Stimulated activated CD4-positive, alpha-beta T cell treated with anti-CD3 and anti-CD28 coated beads, Interleukin-15, amount 100 ng/mL, for 1 hour (primary cell): ENCODE data around the gene MDM1.

Experiments
- DNase-seq, 2 donors: peaks; one replicate each; pipeline ENCODE4 v3.0.0-alpha.2; 2020; ENCODE audit warnings: low read depth in 1 of 2, low spot score in 1 of 2

MDM1 gene

GRCh38 chr12:68321140-68321539 lies 11.0 kb downstream of the MDM1 start:
- no peak for DNase-seq

DNA sequence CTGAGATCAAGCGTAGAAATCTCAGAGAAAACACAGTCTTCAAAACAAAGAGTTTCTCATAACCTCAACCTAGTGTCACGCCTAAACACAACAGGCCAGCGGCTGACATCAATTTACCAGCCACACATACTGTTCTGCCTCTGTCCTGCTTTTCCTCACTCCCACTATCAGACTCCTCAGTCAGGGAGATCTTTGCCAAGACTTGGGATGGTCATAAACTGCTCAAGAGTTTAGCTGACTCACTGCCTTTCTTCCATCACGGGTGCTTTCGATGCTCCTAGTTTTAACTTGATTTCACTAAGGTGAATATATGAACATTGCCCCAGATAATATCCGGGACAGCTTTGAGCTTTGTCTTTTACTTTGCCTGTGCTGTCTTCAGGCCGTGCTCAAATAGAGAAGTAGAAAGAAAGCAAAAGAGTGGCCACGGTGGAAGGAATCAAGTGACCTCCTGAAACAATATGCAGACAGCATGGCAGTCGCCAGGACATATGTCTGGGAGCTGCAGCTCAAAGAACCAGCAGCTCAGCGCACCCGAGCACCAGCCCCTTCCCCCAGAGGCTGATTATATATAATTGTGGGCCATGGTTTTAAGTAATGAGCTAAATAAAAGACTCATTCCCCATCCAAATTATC lies 12.1 kb downstream of the MDM1 start:
- no peak for DNase-seq

GRCh38 chr12:68317047-68317667 lies 15.0 kb downstream of the MDM1 start:
- DNase-seq: no peak

GRCh38 chr12:68310370-68310769 lies 21.8 kb downstream of the MDM1 start:
- no peak for DNase-seq

- DNase-seq: no peak
Measured at GRCh38 chr12:68306564-68306963, 25.6 kb downstream of the MDM1 start.

- DNase-seq: no peak
Measured at GRCh38 chr12:68305278-68305677, 26.9 kb downstream of the MDM1 start.

DNA sequence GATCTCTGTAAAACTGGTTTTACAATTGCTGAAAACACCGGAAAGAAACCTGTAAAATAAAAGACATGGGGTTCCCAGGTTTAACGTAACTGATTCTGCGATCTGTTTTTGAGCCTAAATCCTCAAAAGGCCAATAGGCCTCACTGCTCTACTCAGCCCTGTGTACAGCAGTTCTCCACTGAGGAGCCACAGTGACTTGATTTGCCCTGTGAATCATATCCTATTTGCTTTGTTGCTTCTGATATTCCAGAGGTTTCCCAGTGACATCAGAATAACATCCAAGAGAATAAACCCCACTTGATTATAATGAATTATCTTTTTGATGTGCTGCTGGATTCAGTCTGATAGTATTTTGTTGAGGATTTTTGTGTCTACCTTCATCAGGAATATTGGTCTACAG lies 27.5 kb downstream of the MDM1 start:
- no peak for DNase-seq

DNA sequence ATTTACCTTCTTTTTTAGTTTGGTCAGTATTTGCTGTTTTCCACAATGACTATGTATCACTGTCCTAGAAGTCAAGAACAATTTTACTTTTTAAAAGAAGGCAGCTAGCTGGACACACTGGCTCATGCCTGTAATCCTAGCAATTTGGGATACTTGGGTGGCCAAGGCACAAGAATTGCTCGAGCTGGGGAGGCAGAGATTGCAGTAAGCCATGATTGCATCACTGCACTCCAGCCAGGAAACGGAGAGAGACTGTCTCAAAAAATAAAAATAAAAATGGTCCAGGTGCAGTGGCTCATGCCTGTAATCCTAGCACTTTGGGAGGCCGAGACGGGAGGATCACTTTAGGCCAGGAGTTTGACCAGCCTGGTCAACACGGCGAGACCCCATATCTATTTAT lies 28.3 kb downstream of the MDM1 start:
- DNase-seq: no peak

DNA sequence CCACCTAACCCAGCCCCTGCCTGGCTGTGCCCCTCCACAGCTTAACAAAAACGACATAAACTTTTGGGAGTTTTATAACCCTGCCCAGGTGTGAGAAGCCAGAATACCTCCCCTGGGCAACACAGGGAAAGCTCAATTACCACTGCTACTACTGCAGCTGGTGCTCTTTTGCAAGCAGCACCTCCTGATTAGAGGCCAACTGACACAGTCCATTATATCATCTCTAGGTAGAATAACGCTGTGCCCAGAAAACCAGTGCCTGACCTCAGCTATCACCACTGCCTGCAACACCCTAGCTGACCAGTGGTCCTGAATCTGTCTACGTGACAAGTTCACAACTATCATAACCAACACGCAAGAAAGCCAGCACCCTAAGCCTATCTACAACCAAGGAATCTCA lies 34.2 kb downstream of the MDM1 start:
- DNase-seq: no peak

GRCh38 chr12:68294251-68294650 lies 37.9 kb downstream of the MDM1 start:
- DNase-seq: no peak

- no peak for DNase-seq
Measured at GRCh38 chr12:68293347-68293746, 38.8 kb downstream of the MDM1 start.

DNA sequence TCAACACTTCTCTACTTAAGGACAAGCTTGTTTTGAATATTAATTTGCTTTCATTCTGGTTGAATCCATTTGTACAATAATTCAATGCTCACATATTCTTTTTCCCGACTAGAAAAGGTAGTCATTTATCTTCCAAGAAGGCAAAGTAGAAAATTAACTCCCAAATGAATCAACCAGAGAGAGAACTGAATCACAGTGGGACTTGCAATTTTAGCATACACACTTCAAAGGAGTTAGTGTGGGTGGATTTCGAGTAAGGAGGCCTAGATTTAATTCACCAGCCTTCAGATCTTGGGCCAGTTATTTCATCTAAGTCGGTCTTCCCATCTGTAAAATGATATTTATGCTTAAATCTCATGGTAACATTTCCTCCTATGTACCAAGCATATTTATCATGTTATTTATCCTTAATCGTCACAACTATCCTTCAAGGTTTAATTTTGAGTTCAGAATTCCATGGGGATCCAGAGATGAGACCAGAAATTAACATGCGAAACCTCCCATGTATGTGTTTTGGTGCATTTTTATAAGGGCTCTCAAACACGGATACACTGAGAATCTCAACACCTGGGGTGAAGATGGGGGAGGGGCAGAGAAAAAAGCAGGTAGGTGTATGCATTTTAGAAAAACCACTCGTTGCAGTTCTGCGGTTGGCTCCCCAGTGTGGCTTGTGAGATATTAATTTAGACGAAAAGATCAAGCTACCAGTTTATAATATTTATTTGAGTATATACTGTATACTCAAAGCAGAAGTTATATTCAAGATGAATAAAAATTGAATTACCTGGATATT lies 39.8 kb downstream of the MDM1 start:
- DNase-seq: no peak

GRCh38 chr12:68291396-68292036 lies 40.6 kb downstream of the MDM1 start:
- DNase-seq: no peak

DNA sequence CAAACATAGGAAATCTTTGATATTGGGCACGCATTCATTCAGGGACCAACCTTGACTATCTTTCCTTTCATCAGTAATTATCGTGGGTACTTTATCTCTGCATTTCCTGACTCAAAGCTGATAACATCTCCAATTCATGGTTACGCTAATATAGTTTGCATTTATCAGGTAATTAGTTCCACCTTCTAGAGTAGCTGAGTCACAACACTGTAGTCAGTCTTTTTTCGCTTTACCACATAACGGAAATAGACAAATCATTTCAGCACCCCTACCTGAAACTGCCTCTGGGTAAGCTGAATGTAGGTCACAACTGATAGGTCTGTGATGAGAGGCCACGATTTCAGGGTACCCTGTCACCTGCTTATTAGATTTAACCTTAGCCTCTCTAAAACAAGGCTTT lies 42.0 kb downstream of the MDM1 start:
- no peak for DNase-seq

- no peak for DNase-seq
Measured at GRCh38 chr12:68287106-68287505, 45.1 kb downstream of the MDM1 start.

DNA sequence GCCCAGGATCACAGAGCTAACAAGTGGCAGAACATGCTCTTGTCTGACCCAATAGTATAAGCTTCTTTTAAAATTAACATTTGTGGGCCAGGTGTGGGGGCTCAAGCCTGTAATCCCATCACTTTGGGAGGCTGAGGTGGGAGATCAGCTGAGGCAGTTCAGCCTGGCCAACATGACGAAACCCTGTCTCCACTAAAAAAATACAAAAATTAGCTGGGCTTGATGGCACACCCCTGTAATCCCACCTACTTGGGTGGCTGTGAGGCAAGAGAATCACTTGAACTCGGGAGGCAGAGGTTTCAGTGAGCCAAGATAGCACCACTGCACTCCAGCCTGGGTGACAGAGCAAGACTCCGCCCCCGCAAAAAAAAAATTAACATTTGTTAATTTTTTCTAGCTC lies 45.8 kb downstream of the MDM1 start:
- DNase-seq: no peak

GRCh38 chr12:68285541-68285940 lies 46.6 kb downstream of the MDM1 start:
- no peak for DNase-seq

DNA sequence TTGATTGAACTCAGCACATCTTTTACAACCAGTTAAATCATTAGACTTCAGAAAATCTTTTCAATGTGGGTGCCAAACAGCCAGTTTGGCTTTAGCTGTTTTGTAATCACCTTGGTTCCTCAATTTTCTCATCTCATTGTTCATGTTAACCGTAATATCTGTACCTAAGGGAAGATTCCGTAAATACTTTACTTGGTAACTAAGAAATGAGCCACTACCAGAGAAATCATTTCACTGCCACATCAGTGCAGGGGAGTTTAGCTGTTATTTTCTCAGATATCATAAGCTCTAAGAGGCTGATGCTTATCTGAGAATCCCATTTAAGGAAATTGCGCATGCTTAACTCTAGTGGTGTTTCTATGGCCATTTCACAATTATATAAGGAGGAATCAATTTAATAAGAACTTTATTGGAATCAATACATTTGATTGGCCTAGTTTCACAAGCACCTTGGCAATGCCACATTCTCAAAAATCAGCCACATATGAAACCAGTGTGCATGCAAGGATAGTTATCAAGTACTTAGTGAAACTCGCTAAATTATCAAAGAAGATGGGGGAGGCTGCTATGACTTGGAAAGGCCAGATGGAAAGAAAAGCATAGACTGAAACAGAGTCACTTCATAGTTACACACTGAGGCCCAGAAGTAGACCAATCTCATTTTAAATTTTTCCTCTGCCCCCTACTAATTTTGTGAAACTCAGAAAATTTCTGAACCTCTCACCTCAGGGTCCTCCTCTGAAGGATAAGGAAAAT lies 50.7 kb downstream of the MDM1 start:
- no peak for DNase-seq

GRCh38 chr12:68280240-68280639 lies 51.9 kb downstream of the MDM1 start:
- DNase-seq: no peak

- DNase-seq: no peak
Measured at GRCh38 chr12:68279227-68280054, 52.7 kb downstream of the MDM1 start.
